ENCODE results near the gene NHEJ1.

GRCh38 chr2:219049282-219049681 is 111.3 kb downstream of the NHEJ1 start:
- TF ChIP-seq CTCF (IDR thresholded peaks at IDR 0.05; ENCODE audit: insufficient read depth, low read depth, low read length): no peak
- no peak for TF ChIP-seq EZH2 (IDR thresholded peaks at IDR 0.05; ENCODE audit: insufficient read depth, low read length)
